HG03175 (cell line): ENCODE data around the gene NALCN.

Experiments used
- ATAC-seq: cut with Tn5 transposase; IDR thresholded peaks from one replicate; pipeline ENCODE4 v1.9.1; 2021; ENCODE audit warnings: mild to moderate bottlenecking, moderate library complexity; ENCODE audit not compliant: unreplicated experiment

NALCN gene

DNA sequence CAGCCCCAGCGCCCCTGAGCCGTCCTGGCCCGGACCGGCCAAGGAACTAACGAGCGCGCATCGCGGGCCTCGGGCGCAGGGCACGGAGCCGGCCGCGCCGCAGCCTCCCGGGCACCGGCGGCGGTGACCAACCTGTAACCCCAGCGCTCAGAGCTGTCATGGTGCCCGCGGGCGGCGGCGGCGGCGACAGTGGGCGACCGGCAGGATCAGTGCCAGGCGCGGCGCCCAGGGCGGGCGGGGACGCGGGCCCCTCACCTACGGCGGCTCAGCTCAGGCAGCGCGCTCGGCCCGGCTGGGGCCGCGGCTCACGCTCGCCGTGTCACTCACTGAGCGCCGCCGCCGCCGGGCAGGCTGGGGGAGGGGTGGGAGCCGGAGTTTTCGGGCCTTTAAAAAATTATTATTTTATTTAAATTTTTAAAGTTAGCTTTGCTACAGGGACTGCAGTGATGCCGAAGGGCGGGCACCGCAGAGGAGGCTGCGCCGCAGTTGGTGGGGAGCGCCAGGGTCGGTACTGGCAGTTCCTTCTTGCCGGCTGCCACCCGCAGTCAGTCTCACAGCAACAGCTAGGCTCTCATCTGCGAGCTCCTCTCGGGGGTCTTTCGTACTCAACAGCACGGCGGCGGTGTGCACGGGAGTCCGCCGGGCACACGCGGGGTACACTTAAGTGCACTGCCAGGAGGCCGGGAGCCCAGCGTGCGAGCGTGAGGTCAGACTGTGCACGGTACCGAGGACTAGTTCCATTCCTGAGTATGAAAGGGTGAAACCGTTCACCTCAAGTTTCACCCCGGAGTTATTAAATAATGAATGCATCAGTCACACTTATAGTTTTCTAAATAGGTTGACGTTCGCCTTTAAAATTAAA is at the start of gene NALCN:
TSS of gene NALCN (minus strand) at position 328 of the 862 bp plus-strand sequence. CDS start 17,382 bp downstream, outside the sequence.
- no peak for ATAC-seq

GRCh38 chr13:101465877-101466276 is 49.6 kb upstream of the NALCN start:
- ATAC-seq = no peak

- ATAC-seq = no peak
These were observed 40.9 kb upstream of the NALCN start for GRCh38 chr13:101457176-101457575.

DNA sequence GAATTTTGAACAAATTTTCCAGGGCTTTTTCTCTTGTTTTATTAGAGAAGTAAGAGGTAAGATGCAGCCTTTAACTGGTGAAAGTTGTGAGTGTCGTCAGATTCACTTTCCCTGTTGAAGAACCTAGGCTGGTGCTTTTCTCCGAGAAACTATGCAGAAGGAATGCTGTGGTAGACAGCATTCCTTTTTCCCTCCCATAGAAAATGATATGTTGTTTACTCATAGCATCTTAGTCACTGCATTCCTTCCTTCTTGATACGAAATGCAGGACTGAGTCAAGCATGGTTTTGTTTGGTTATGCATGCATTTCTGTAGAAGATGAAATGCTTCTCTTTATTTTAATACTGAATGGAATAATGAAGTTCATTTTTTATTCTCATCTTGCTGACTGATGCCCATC is 39.6 kb upstream of the NALCN start:
- no peak for ATAC-seq

DNA sequence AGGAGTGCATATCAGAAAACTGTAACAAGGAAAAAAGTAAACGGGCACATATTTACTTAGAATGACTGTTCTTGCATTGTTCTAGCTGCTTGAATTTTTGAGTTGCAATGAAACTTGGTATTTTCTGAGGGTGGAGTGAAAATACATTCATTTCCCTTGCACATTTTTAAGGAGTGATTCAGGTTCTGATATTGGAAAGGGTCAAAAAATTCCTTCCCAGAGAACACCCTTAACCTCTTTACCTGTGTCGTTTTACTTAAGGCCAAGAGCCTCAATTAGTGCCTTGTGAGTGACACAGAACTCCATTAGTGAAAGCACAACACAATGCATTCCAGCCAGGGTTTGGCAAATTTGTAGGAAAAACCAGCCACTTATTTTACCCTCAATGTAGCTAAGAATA is 38.5 kb upstream of the NALCN start:
- no peak for ATAC-seq

GRCh38 chr13:101453784-101454201 is 37.5 kb upstream of the NALCN start:
- ATAC-seq = no peak

- no peak for ATAC-seq
These were observed 36.5 kb upstream of the NALCN start, which contains the start of gene ITGBL1 for GRCh38 chr13:101452519-101453485. ITGBL1 (plus strand) TSS chr13:101452675; CDS start chr13:101452834, 159 bp downstream.

DNA sequence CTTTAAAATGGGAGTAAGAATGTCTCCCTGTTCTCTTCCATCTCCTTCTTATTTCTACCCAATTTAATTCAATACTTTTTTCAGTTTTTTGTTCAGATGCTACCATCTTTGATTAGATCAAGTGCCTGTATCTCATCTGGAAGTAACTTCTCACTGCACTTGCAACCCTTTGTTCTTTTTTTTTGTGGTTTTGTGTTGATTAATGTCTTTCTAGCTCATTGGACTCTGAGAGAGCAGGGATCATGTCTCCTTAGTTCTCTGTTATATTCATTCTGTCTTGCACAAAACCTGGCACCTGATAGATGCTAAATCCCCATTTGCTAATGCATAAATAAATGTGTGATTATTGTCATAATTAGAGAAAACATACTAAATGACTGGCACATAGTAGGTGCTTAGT is 35.3 kb upstream of the NALCN start:
- ATAC-seq = no peak

- ATAC-seq = no peak
These were observed 34.4 kb upstream of the NALCN start for GRCh38 chr13:101450749-101451130.

DNA sequence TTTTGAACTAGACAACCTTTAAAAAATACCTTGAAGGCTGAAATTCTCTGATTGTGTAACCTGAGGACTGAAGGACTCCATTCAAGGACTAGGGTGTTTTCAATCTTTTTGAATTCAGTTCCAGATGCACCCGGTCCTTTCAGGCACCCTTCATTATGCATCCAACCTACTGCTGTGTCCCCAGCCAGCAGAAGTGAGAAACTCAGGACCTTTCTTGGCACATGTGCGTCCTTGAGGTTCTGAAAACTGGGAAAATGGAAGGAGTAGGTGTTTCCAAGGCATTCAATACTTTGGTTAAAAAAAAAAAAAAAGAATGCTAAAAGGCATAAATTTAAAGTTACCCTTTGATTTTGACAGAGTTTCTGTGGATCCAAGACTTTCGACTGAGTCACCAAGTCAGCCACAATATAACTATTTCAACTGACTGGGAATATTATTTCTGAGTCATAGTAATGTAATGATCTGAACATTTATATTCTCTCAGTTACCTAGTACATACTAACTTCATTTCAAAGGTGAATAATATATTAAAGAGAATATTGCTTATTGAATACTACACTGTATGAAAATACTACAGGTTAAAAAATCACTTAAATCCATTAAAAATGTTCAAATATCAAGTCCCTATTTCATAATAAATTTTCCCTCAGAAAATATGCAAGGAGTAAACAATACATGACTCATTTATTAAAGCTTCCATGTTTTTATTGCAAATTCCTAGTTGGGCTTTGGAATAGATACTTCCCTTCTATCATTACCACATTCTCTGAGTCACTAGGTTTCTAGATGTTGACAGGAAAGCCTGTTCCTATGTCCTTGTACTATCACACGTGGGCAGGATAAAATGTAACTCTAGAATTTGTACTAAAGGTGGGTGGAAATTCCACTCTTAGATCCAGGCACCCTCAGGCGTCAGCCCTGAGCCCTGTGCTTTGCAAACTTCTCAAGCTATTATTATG is 33.8 kb upstream of the NALCN start:
- no peak for ATAC-seq

DNA sequence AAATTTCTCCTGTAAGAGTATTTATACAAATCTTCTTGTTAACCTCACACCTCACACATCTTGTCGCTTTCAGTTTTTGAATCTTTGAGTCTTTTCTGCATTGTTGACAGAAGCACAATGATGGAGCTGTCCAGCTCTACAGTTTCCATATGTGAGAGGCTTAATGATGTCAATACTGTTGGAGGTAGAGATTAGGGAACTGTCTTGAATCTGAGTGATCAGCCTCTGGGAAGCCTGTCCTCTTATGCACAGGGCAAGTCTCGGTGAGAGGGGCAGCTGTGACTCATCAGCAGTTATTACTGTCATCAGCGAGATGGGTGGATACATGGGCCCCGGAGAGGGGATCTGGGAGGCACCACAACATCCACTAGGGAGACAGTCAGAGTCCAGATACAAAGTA is 31.5 kb upstream of the NALCN start:
- ATAC-seq = no peak

DNA sequence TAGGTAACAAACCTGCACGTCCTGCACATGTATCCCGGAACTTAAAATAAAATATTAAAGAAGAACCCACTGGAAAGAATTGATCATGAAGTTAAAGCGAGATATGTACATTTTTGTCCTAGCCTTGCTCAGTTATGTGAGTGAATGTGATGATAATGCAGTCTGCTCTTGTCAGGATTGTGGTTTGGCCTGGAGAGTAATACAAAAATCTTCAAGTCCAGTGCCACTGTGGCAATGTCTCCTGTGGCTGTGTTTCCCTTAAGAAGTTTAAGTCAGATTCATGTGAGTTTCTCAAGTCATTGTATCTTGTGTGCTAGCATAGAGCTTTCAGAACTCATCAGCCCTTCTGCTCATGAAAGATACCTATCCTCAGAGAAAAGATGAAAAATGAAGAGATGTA is 18.2 kb upstream of the NALCN start:
- ATAC-seq = no peak

DNA sequence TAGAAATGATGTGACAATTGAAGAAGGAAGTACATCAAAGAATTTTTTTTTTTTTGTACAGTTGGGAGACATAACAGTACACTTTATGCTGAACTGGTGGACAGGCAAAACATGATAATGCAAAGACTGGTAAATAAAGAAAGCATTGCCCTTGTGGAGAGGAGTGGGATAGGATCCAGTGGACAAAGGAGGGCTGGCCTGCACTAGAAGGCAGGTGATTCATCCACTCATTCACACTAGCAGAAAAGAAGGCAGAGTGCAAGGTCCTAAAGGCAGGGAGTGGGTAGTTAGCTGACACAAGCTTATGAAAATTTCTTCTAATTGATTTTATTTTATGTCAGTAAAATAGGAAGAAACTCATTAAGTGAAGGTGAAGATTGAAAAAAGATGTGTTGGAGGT is 17.6 kb upstream of the NALCN start:
- ATAC-seq = no peak

DNA sequence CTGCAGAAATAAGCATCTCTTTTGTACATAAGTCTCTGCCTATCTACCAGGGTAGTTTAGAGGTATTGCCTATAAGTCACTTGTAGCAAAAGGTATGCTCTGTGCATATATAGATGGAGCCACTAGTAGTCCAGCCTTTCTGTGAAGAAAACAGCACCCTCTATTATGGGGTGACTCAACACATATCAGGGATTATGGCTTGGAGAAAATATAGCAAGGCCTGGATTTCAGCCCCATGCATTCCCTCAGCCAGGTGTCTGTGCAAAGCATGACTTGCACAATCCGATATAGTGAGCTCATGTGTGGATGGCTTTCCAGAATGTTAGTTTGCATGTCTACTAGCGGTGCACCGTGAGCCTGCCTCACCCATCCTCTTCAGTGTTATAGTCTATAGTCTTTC is 13.4 kb upstream of the NALCN start:
- ATAC-seq = no peak

DNA sequence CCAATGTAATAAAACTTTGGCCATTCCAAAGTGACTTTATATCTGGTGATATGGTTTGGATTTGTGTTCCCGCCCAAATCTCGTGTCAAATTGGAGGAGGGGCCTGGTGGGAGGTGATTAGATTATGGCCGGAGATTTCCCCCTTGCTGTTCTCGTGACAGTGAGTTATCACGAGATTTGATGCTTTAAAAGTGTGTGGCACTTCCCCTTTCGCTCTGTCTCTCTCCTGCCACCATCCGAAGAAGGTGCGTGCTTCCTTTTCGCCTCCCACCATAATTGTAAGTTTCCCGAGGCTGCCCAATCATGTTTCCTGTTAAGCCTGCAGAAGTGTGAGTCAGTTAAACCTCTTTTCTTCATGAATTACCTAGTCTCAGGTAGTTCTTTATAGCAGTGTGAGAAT is 9.3 kb upstream of the NALCN start:
- ATAC-seq = no peak

DNA sequence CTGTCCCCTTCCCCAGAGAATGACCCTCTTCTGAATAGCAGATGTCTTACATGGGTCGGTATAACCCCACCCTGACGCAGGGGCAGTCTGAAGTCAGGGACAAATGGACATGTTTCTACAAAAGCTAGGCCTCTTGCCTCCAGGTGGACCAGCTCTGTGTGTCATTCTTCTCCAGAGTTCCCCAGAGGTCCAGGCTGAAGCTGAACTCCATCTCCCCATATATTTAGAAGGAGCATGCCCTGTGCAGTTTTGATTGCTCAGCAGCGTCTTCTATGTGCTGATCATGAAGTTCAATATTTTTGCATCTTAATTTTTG is 8.8 kb upstream of the NALCN start:
- ATAC-seq = no peak

- ATAC-seq = no peak
These were observed 8.3 kb upstream of the NALCN start for GRCh38 chr13:101424381-101425155.

GRCh38 chr13:101423872-101424271 is 7.6 kb upstream of the NALCN start:
- ATAC-seq = no peak

- ATAC-seq = no peak
These were observed 1.2 kb upstream of the NALCN start for GRCh38 chr13:101417501-101417900.

GRCh38 chr13:101417043-101417406 is 717 bp upstream of the NALCN start:
- no peak for ATAC-seq
